ENCODE data around the gene BBS1.

Gene BBS1

GRCh38 chr11:66477263-66478201 is 32.9 kb upstream of the BBS1 start:
- no peak for DNase-seq

- DNase-seq: no peak
These were observed 31.6 kb upstream of the BBS1 start for GRCh38 chr11:66478729-66479393.

- DNase-seq: peak; percentile 45
These were observed 30.9 kb upstream of the BBS1 start for GRCh38 chr11:66479394-66480116.

- peak; percentile 98 for DNase-seq
These were observed 30.1 kb upstream of the BBS1 start, which contains the start of gene DPP3 for GRCh38 chr11:66480117-66480938. DPP3 (plus strand) TSS chr11:66480434; CDS start chr11:66482201, 1,767 bp downstream.

- DNase-seq: no peak
These were observed 25.5 kb upstream of the BBS1 start for GRCh38 chr11:66484806-66485380.

GRCh38 chr11:66488957-66489356 is 21.5 kb upstream of the BBS1 start:
- DNase-seq: no peak

GRCh38 chr11:66489636-66490035 is 20.8 kb upstream of the BBS1 start:
- DNase-seq: no peak

- no peak for DNase-seq
These were observed 19.0 kb upstream of the BBS1 start for GRCh38 chr11:66491315-66491935.

GRCh38 chr11:66492161-66492865 is 18.1 kb upstream of the BBS1 start:
- DNase-seq: no peak

GRCh38 chr11:66493130-66493529 is 17.3 kb upstream of the BBS1 start:
- DNase-seq: no peak

GRCh38 chr11:66494458-66494857 is 16.0 kb upstream of the BBS1 start:
- DNase-seq: no peak

- DNase-seq: no peak
These were observed 15.5 kb upstream of the BBS1 start for GRCh38 chr11:66494935-66495334.

GRCh38 chr11:66495401-66495854 is 15.0 kb upstream of the BBS1 start:
- no peak for DNase-seq

GRCh38 chr11:66497206-66497605 is 13.2 kb upstream of the BBS1 start:
- no peak for DNase-seq

- DNase-seq: no peak
These were observed 11.9 kb upstream of the BBS1 start for GRCh38 chr11:66498506-66498905.

GRCh38 chr11:66505276-66505816 is 5.1 kb upstream of the BBS1 start:
- no peak for DNase-seq

GRCh38 chr11:66509131-66509561 is 1.3 kb upstream of the BBS1 start:
- DNase-seq: no peak

- DNase-seq: no peak
These were observed 530 bp downstream of the BBS1 start for GRCh38 chr11:66510990-66511339.

- no peak for DNase-seq
These were observed 13.2 kb downstream of the BBS1 start for GRCh38 chr11:66523611-66524010.

- no peak for DNase-seq
These were observed 14.0 kb downstream of the BBS1 start for GRCh38 chr11:66524304-66525040.

All from EL (cell line).